Thyroid gland (tissue), 4 donors: ENCODE data around the gene DDX42. TPM values are rescaled to one million over a fixed set of nuclear protein-coding genes. Genes with fewer than 3 reads are reported as not detected.

Experiments
- DNase-seq, 2 donors: peaks; one replicate each; pipeline ENCODE4 v3.0.0-alpha.2; 2019
- H3K27ac ChIP-seq, 3 donors: fragments of 200-600 bp; sonication (generic); 1 replicate in 2 of 3; 2 replicates in 1 of 3; pipeline ENCODE4 v1.5.1; 2016 to 2019; ENCODE audit warnings: mild to moderate bottlenecking in 1 of 3, moderate library complexity in 1 of 3
- H3K27me3 ChIP-seq: fragments of 200-600 bp; sonication (generic); one replicate; pipeline ENCODE4 v1.5.1; 2019
- H3K36me3 ChIP-seq, 2 donors: fragments of 200-600 bp; sonication (generic); one replicate each; pipeline ENCODE4 v1.5.1; 2016 to 2019
- H3K4me1 ChIP-seq, 2 donors: fragments of 200-600 bp; sonication (generic); one replicate each; pipeline ENCODE4 v1.5.1; 2017 to 2019
- H3K4me3 ChIP-seq, 3 donors: fragments of 200-600 bp; sonication (generic); replicated peaks in 1 of 3; 1 replicate in 2 of 3; 2 replicates in 1 of 3; pipeline ENCODE4 v1.5.1; 2016; ENCODE audit warnings: mild to moderate bottlenecking in 1 of 3
- H3K9me3 ChIP-seq: fragments of 200-600 bp; sonication (generic); one replicate; pipeline ENCODE4 v1.5.1; 2017
- POLR2A ChIP-seq, 2 donors: fragments of 450-650 bp; IDR thresholded peaks; one replicate each; pipeline ENCODE4 v1.6.1; 2017; ENCODE audit warnings: antibody characterized with exemption in 2 of 2, mild to moderate bottlenecking in 2 of 2, moderate library complexity in 1 of 2
- WGBS, 2 donors: methylation state at CpG; one replicate each; pipeline ENCODE4 v1.1.5; 2017; 5-methylcytosine and 5-hydroxymethylcytosine counted together
- intact Hi-C: fragments of 100-400 bp; cut with DNase I; formaldehyde crosslinking; loops from one replicate; pipeline ENCODE4 v1.15.1; 2023
- total RNA-seq, 4 donors: library from RNA; depleted of rRNA; stranded (reverse); fragments of >200 nt; gene quantifications; one replicate each; pipeline ENCODE4 v1.2.3, GENCODE V29; 2016
- TF ChIP-seq, protein P1 (sequence below), 6 experiments: fragments of 200-600 bp in 3 of 6; fragments of 450-650 bp in 3 of 6; sonication (generic) in 3 of 6; IDR thresholded peaks; one replicate each; pipeline ENCODE4 v1.5.1; 2016 to 2019; ENCODE audit warnings: antibody characterized with exemption in 6 of 6, mild to moderate bottlenecking in 2 of 6, inconsistent platforms in 1 of 6, moderate library complexity in 1 of 6

DDX42 gene
- total RNA-seq, 4 donors from 2014 or later = 76.3 to 138 (median 89.1) TPM

DNA sequence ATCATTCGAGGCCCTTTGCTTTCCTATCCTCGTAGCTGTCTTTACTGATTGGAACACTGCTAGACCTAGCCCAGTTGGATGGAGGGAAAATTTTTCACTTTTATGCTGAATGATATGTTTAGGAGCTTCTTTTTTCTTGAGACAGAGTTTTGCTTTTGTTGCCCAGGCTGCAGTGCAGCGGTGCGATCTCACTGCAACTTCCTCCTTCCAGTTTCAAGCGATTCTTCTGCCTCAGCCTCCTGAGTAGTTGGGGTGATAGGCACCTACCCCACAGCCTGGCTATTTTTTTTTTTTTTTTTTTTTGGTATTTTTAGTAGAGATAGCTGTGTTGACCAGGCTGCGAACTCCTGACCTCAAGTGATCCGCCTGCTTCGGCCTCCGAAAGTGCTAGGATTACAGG lies 36.0 kb downstream of the DDX42 start:
- 86 to 90% methylated on average over 9 of the region's 9 CpGs for WGBS, 2 donors
- H3K4me3 ChIP-seq = no peak overlapping the region
- no peak overlapping the region for H3K27ac ChIP-seq
- TF ChIP-seq, protein P1, sequence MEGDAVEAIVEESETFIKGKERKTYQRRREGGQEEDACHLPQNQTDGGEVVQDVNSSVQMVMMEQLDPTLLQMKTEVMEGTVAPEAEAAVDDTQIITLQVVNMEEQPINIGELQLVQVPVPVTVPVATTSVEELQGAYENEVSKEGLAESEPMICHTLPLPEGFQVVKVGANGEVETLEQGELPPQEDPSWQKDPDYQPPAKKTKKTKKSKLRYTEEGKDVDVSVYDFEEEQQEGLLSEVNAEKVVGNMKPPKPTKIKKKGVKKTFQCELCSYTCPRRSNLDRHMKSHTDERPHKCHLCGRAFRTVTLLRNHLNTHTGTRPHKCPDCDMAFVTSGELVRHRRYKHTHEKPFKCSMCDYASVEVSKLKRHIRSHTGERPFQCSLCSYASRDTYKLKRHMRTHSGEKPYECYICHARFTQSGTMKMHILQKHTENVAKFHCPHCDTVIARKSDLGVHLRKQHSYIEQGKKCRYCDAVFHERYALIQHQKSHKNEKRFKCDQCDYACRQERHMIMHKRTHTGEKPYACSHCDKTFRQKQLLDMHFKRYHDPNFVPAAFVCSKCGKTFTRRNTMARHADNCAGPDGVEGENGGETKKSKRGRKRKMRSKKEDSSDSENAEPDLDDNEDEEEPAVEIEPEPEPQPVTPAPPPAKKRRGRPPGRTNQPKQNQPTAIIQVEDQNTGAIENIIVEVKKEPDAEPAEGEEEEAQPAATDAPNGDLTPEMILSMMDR (IDR thresholded peaks at IDR 0.05) = no peak
- intact Hi-C loops = no loop called here
- H3K9me3 ChIP-seq = no peaks in the 10 kb centered on the region
- peaks cover 90 to 93% of the 10 kb centered on the region in 2 donors for H3K36me3 ChIP-seq
- no peaks in the 10 kb centered on the region for H3K27me3 ChIP-seq
- no peak for DNase-seq
- no peaks in the 10 kb centered on the region for H3K4me1 ChIP-seq

DNA sequence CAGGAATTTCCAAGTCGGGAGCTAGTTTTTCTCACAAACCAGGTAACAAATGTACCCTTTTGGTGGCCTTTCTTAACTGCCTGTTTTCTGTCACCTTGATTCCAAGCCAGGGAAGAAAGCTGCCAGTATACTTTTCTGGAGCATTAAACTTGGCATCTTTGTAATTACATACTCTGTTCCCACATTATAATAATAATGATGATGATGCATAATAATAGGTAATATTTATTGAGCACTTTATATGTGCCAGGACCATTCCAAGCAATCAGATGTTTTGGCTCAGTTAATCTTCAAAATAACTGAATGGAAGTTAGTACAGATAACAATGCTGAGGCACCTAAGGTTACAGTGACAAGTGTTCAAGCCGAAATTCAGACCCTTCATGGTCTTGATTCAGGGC lies 42.2 kb downstream of the DDX42 start:
- no peak for TF ChIP-seq POLR2A (IDR thresholded peaks at IDR 0.05)
- TF ChIP-seq, protein P1 (IDR thresholded peaks at IDR 0.05) = no peak
- Histone ChIP-seq H3K4me3 (no peak overlapping the region), H3K27me3 (no peaks in the 10 kb centered on the region), H3K9me3 (no peaks in the 10 kb centered on the region), H3K27ac (no peak overlapping the region), H3K36me3 (peaks cover 94 to 97% of the 10 kb centered on the region in 2 donors), H3K4me1 (no peaks in the 10 kb centered on the region)
- WGBS, 2 donors = 89 to 94% methylated on average over 2 of the region's 2 CpGs
- no peak for DNase-seq
- intact Hi-C loops = no loop called here

DNA sequence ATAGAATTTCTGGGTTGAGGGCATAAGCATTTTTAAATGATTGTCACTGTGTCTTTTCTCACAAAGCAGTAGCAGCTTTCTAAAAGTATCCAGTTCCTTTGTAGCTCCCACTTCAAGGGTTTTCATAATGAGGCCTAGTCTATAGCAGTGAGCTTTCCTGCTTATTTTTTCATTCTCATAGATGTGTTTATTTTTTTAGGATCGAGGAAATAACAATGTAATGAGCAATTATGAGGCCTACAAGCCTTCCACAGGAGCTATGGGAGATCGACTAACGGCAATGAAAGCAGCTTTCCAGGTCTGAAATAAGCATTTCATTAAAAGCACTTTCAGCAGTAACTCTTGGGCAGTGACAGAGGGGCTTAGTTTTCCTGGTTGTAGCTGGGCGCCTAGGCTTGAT lies 42.7 kb downstream of the DDX42 start:
- no peak overlapping the region for H3K27ac ChIP-seq
- 90 to 95% methylated on average over 4 of the region's 4 CpGs for WGBS, 2 donors
- DNase-seq = no peak
- H3K27me3 ChIP-seq = no peaks in the 10 kb centered on the region
- H3K4me1 ChIP-seq = no peaks in the 10 kb centered on the region
- no peak overlapping the region for H3K4me3 ChIP-seq
- intact Hi-C loops = no loop called here
- H3K9me3 ChIP-seq = no peaks in the 10 kb centered on the region
- TF ChIP-seq, protein P1 (IDR thresholded peaks at IDR 0.05) = no peak
- TF ChIP-seq POLR2A (IDR thresholded peaks at IDR 0.05) = no peak
- peaks cover 94 to 97% of the 10 kb centered on the region in 2 donors for H3K36me3 ChIP-seq

DNA sequence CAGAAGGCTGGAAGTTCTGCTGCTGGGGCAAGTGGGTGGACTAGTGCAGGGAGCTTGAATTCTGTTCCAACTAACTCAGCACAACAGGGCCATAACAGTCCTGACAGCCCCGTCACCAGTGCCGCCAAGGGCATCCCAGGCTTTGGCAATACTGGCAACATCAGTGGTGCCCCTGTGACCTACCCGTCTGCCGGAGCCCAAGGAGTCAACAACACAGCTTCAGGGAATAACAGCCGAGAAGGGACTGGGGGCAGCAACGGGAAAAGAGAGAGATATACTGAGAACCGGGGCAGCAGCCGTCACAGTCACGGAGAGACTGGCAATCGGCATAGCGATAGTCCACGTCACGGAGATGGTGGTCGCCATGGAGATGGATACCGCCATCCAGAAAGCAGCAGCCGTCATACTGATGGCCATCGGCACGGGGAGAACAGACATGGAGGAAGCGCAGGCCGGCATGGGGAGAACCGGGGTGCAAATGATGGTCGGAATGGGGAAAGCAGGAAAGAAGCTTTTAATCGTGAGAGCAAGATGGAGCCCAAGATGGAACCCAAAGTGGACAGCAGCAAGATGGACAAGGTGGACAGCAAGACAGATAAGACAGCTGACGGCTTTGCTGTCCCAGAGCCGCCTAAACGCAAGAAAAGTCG lies 43.9 kb downstream of the DDX42 start:
- TF ChIP-seq, protein P1 (IDR thresholded peaks at IDR 0.05) = no peak
- TF ChIP-seq POLR2A (IDR thresholded peaks at IDR 0.05) = no peak
- H3K36me3 ChIP-seq = peaks cover 94 to 96% of the 10 kb centered on the region in 2 donors
- no peaks in the 10 kb centered on the region for H3K27me3 ChIP-seq
- WGBS, 2 donors = 97% methylated on average over 27 of the region's 27 CpGs
- no peak overlapping the region for H3K27ac ChIP-seq
- no peaks in the 10 kb centered on the region for H3K4me1 ChIP-seq
- DNase-seq = no peak
- intact Hi-C loops = no loop called here
- no peak overlapping the region for H3K4me3 ChIP-seq
- no peaks in the 10 kb centered on the region for H3K9me3 ChIP-seq

DNA sequence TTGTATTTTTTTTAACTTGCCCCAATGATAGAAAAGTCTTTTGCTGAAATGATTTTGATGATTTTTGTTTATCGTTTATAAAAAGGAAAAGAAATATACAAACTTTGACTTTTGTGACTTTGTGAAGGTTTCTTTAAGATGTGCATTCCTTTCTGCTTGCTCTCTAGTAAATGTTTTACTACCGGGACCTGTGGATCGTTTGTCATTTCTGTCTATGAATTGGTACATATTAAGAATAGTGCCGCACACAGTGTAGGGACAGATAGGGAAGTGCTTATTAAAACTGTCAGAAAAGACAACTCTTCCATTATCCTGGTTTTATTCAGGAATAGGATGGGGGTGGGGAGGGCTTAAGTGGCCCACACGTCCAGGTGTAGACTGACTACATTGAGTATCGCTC lies 45.2 kb downstream of the DDX42 start:
- no peak overlapping the region for H3K27ac ChIP-seq
- no peaks in the 10 kb centered on the region for H3K9me3 ChIP-seq
- peaks cover 94 to 96% of the 10 kb centered on the region in 2 donors for H3K36me3 ChIP-seq
- intact Hi-C loops = no loop called here
- no peaks in the 10 kb centered on the region for H3K4me1 ChIP-seq
- H3K27me3 ChIP-seq = no peaks in the 10 kb centered on the region
- 85 to 87% methylated on average over 6 of the region's 6 CpGs for WGBS, 2 donors
- H3K4me3 ChIP-seq = no peak overlapping the region
- TF ChIP-seq, protein P1 (IDR thresholded peaks at IDR 0.05) = no peak
- TF ChIP-seq POLR2A (IDR thresholded peaks at IDR 0.05) = no peak
- no peak for DNase-seq
